Mesenteric fat pad (tissue), 1 donor: ENCODE measurements around the gene INO80. TPM values are rescaled to one million over a fixed set of nuclear protein-coding genes. Genes with fewer than 3 reads are reported as not detected.

Experiments used
- DNase-seq: peaks from one replicate; pipeline ENCODE4 v3.0.0-alpha.2; 2020; ENCODE audit warnings: low spot score
- total RNA-seq: library from RNA; stranded (reverse); fragmentation: NEBNext Ultra II Directional; extraction: Animal tissue kit (Norgen Biotek cat#: 25700); gene quantifications from one replicate; pipeline ENCODE4 v1.2.1, GENCODE V29; 2021
- donor health status: DM: yes; HTN: yes; CAD: no.

Gene INO80
- total RNA-seq, 1 donor from 2014 or later: 27.2 TPM

- DNase-seq: no peak
Measured at GRCh38 chr15:41006479-41006878, 109.6 kb downstream of the INO80 start.

GRCh38 chr15:41004490-41004889, 111.6 kb downstream of the INO80 start:
- no peak for DNase-seq

- DNase-seq: no peak
Measured at GRCh38 chr15:41001524-41002214, 114.4 kb downstream of the INO80 start.

- no peak for DNase-seq
Measured at GRCh38 chr15:40999190-40999589, 116.9 kb downstream of the INO80 start.

GRCh38 chr15:40995656-40996055, 120.4 kb downstream of the INO80 start:
- no peak for DNase-seq

- DNase-seq: no peak
Measured at GRCh38 chr15:40992825-40993224, 123.3 kb downstream of the INO80 start.

- no peak for DNase-seq
Measured at GRCh38 chr15:40992241-40992741, 123.8 kb downstream of the INO80 start.

- no peak for DNase-seq
Measured at GRCh38 chr15:40991355-40991754, 124.7 kb downstream of the INO80 start.

GRCh38 chr15:40990789-40991188, 125.3 kb downstream of the INO80 start:
- no peak for DNase-seq

- no peak for DNase-seq
Measured at GRCh38 chr15:40990080-40990479, 126.0 kb downstream of the INO80 start.

- no peak for DNase-seq
Measured at GRCh38 chr15:40988156-40988555, 127.9 kb downstream of the INO80 start.

GRCh38 chr15:40986820-40987219, 129.3 kb downstream of the INO80 start:
- no peak for DNase-seq

- no peak for DNase-seq
Measured at GRCh38 chr15:40985541-40986330, 130.3 kb downstream of the INO80 start.

GRCh38 chr15:40984964-40985363, 131.1 kb downstream of the INO80 start:
- no peak for DNase-seq

- DNase-seq: no peak
Measured at GRCh38 chr15:40984406-40984805, 131.7 kb downstream of the INO80 start.

- DNase-seq: no peak
Measured at GRCh38 chr15:40982855-40983254, 133.2 kb downstream of the INO80 start.

GRCh38 chr15:40981186-40981585, 134.9 kb downstream of the INO80 start:
- no peak for DNase-seq

- DNase-seq: no peak
Measured at GRCh38 chr15:40978562-40978961, 137.5 kb downstream of the INO80 start.

- DNase-seq: no peak
Measured at GRCh38 chr15:40978141-40978540, 137.9 kb downstream of the INO80 start.

- no peak for DNase-seq
Measured at GRCh38 chr15:40976819-40977218, 139.3 kb downstream of the INO80 start.

- no peak for DNase-seq
Measured at GRCh38 chr15:40974879-40975278, 141.2 kb downstream of the INO80 start.

GRCh38 chr15:40969363-40969762, 146.7 kb downstream of the INO80 start:
- DNase-seq: no peak
